Activated naive CD4-positive, alpha-beta T cell (primary cell): ENCODE measurements around the gene HSPB7.
"Not testable (repeated sequence)": the region's sequence is repeated elsewhere in the genome, so short reads cannot be mapped to it uniquely, and the experiment has no call there.

Source experiments
- DNase-seq, 4 experiments: peaks; one replicate each; lab custom pipeline; 2025; lab: John Stamatoyannopoulos, UW

The HSPB7 gene

DNA sequence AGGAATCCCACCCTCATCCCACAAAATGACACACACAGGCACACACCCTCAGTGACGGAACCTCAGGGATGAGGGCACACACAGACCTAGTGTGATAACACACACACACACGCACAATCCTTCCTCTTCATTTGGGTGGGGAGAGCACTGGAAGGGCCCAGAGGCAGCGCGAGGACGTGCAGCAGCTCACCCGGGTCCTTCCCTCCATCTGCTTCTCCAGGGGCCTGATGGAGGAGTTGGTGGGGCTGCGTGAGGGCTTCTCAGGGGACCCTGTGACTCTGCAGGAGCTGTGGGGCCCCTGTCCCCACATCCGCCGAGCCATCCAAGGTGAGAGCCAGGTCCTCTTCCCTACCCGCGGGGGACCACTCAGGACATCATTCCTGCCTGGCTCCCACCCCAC lies 4.5 kb upstream of the HSPB7 start:
- no peak for DNase-seq

DNA sequence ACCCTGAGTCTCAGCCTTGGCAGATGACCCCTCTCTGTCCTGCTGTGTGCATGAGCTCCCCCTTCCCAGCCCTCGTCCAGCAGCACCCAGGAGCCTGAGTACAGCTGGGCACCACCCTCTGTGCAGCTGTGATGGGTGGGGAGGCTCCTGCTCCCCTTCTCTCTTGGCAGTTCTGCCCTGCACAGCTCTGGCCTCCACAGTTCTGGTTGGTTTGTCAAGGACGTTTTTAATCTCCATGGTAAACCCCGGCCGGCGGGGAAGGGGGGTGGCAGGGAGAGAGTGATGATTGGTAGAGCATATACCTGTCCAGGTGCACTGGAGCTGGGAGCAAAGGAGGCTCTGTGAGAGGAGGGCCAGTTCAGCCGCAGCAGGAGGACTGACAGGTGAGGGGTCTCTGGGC lies 3.8 kb upstream of the HSPB7 start, which contains the start of gene CLCNKA:
CLCNKA (plus strand) TSS at position 356 of the 400 bp plus-strand sequence. CDS start 584 bp downstream, outside the sequence.
- no peak for DNase-seq

DNA sequence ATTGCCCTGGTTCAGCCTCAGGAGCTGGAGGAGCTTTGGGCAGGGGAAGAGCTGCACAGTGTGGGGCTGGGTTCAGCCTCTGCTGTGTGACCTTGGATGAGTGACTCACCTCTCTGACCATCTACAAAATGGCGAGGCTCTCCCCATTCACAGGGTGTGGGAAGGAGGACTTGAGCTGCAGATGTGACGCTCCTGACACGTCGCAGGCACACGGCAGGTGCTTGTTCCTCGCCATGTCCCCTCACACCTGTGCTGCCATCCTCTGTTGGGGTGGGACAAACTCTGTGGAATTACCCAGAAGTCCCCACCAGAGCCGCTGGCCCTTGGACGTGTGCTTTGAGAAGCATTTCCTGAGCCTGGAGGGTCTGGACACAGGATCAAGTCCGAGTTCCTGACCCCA lies 3.0 kb upstream of the HSPB7 start:
- DNase-seq, result not testable (repeated sequence)

DNA sequence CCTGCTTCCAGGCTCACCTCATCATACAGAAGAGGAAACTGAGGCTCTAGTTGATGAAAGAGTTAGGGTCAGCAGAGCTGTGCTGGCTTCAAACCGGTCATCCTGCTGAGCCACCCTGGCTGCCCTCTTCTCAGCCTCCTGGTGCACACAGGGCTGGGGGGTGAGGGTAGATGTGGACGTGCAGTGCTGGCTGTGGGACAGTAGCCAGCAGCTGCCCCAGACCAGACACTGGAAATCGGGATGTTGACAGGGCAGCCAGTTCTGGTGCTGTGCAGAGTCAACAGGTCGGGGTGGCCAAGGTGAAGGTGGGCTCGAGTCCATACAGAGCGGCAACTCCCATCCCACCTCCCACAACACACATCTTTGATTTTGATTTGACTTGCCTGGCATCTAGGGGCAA lies 2.5 kb upstream of the HSPB7 start:
- no peak for DNase-seq

DNA sequence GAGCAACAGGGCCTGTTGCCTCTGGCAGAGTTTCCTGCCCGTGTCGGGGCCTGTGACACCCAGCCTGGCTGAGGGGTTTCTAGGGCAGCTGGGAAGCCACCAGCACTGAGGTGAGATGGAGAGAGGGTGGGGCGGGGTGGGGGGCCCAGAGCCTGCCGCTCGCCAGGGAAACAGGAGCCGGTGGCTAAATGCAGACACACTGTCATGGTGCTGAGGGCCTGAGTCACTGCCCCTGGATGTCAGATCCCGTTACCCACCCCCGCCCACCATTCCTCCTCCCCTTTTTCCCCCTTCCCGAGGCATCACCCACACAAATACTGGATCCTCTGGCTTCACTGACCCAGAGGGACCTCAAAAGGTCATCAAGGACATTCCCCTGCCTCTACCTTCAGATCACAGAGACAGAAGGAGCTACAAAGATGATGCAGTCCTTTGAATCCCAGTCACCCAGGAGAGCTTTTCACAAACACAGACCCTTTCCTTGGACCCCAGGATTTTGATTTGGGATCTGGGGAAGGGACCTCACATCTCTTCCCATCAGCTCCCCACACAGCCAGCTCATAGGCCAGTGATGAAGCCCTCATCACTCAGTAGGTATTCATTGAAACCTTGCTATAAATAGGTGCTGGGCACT lies 1.9 kb upstream of the HSPB7 start:
- DNase-seq, result no peak

DNA sequence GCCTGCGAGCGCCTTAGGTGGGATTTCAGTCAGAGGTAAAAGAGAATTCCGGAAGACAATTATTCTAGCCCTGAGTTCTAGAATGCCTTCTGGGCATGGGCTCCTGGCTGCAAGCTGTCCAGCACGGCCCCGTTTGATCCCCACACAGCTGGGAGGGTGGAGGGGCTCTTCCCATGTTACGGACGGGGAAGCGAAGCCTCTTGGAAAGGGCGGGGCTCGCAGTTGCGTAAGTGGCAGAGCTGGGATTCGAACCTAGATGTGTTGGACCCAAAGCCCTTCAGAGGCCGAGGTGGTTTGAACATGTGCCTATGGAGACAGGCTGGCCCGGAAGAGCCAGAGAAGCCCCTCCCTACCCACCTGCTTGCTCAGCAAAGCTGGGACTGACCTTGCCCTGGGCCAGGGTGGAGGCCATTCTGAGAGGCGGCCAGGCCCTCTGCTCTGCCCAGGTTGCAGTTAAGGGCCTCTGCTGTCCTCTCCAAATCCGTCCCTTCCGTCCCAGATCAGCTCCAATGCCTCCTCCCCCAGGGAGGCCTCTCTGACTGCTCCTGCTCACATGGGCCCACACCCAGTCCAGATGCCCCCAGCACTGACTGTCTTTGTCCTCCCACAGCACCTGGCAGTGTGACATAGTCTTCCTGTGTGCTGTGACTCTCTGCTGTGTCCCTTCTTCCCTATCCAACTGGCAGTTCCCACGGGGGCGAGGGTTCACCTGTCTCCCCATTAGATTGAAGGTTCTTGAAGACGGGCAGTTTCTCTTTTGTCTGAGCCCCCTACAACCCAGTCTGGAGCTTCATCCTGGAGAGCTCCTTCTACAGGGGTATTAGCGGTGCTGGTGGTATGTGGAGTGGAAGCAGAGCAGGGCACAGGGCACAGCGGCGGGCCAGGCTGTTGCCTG lies 1.2 kb upstream of the HSPB7 start:
- no peak for DNase-seq

DNA sequence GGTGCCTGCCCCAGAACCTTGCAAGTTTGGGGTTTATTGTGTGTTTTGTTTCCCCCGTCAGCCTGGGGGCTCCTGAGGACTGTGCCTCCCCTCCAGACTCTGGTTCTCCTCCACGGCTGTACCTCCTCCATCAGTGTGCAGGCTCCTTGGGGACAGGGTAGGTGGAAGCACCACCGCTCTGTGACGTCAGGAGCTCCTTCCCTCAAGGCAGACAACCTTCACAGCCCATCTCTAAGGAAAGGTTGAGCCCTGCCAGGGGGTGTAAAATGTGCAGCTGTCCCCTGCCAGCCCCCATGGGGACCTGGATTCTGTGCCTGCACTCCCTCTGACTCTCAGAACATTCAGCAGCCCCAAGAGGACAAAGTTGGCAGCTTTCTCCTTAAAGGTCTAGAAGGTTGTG lies 465 bp upstream of the HSPB7 start:
- no peak for DNase-seq

DNA sequence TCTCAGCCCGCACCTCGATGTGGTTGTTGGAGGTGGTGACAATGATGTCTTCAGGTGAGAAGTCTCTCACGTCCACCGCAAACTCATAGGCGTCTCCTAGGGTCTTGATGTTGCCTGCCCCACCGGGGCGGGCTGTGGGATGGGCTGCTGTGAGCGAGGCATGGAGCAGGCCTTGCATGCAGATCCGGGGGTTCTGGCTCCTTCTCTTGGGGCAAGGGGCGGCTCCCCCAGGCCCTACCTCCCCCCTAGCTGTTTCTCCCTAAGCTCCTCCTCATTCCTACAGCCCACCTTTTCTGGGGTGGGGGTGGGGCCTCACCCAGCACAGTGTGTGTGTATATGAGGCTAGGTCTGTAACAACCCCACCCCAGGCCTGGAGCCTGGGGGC lies 775 bp downstream of the HSPB7 start:
- DNase-seq, result no peak

DNA sequence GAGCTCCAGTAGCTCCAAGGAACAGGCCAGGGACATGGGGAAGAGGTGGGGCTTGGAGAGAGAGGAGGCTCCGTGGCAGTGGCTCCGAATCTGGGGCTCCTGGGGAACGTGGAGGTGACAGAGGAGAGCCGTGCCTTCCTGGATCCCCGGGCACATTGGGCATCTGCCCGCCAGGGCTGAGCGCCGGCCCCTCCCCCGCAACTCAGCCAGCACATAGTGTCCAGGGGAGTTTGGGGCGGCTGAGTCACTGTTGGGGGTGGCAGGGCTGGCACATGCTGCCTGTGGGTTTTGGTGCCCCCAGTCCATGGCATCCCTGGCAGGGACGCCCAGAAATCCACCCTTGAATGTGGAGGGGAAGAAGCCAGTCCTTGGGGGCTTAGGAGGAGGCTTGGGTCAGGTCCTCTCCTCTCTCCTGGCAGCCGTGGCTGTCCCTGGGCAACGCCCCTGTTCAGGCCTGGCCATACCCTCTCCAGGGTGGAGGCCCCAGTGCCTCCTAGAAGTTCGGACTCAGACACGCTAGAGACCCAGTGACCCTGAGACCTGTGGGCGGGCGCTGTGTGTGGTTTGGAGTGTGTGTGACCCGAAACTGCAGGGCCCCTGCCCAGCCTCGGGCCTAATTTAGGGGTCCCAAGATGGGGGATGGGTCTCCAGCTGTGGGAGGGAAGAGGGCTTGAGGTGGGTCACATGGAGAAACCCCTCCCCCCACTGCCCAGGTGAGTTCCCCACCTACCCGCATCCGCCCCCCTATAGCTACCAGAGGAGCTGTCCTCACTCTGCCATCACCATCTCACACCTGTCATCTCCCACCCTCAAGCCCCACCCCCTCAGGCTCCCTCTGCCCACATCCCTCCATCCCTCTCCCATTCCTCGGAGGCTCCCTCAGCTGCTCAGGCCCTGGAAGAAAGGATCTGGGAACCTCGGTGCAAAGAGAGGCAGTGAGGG lies 1.6 kb downstream of the HSPB7 start:
- no peak for DNase-seq

DNA sequence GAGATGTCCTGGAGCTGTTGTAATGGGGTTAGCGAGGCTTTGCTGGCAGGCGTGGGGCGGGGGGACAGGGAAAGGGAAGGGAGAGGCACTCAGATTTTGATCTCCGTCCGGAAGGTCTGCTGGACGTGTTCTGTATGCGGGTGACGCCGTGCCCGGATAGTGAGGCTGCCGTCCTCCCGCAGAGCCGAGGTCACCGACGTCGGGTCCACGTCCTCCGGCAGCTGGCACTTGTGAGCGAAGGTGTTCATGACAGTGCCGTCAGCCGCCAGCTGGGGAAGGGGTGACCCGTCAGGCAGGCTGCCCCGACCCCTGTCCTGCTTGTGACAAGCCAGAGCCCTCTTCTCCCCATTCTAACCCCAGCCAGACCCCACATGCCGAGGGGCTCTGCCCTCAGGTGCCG lies 2.4 kb downstream of the HSPB7 start:
- DNase-seq, result no peak

DNA sequence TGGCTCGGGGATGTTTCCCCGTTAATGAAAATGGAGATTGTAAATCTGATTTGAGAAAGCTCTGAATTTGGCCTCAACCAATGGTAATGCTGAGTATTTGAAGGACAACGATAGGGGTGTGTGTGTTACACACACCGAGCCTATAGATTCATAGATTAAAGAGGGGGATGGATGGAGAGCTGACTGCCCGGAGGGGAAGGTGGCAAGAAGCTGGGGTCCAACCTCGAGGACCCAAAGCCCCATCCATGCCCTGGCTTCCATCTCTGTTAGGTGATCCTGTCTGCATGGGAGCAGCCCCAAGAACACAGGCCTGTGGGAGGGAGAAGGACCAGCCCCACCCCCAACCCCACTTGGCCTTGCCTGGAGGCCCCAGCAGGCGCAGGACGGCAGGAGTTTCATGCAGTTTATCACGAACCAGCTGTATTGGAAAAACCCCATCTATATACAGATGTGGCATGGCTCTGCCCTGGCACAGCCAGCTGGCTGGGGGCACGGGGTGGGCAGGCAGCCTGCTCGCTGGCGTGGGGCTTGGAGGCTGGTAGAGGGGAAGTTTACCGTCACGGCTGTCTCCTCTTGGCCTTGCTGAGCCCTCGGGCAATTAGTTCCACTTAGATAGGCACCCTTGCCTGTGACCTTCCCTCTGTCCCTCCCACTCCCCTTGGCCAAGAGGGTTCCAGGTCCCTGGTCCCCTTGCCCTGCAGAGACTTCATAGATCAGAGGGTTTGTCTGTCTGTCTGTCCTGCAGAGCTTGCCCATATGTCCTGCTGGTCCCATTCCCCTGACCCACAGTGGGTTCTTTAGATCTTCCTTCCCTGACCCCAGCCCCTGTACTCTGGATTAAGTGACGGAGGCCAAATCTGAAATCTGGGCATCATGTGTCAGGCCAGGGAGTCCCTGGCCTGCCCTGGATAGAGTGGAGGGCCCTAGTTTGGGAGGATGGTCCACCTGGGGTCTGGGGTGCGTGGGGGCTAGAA lies 3.0 kb downstream of the HSPB7 start:
- DNase-seq, result no peak

DNA sequence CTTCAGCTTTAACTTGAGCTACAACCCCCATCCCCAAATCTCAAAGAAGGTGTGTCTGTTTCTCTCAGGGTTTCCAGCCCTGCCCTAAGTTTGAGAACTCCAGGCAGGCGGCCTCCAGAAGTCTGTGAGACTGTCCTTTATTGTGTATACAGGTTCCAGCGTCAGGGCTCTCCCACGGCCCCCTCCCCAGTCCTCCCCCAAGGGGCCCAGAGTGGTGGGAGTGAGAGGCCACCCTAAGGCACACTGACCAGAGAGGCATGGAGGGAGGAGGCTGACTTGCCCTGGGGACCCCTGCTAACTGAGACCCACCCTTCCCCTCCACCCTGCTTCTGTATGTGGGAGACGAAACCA lies 4.0 kb downstream of the HSPB7 start:
- no peak for DNase-seq

DNA sequence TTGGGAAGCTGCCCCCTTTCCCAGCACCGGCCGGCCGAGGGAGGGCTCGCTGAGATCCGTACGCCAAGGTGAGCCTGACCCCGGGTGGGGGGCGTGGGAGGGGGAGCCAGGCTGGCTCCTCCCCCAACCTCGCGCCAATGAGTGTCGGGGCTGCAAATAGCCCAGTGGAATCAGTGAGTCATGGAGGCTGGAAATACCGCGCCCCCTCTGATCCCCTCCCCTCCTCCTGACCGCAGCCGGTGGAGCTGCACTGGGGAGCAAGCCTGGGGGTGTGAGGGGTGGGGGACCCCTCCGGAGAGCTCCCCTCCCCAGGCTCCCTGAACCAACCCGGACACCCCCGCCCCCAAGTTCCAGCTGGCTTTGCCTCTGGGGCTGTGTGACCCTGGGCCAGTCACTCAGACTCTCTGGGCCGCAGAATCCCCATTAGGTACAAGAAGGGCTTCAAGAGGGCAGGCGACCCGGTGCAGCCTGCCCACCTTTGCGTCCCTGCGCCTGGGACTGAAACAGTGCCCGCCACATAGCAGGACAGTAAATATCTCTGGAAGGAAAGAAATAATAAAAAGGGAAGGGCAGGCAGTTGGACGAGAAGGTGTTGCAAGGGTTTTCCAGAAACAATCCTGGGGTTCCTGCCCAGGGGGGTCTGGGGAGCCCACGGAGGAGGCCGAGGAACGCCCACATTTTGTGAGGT lies 4.5 kb downstream of the HSPB7 start:
- peak in 2 of 4 experiments; percentile 6 to 14 for DNase-seq

DNA sequence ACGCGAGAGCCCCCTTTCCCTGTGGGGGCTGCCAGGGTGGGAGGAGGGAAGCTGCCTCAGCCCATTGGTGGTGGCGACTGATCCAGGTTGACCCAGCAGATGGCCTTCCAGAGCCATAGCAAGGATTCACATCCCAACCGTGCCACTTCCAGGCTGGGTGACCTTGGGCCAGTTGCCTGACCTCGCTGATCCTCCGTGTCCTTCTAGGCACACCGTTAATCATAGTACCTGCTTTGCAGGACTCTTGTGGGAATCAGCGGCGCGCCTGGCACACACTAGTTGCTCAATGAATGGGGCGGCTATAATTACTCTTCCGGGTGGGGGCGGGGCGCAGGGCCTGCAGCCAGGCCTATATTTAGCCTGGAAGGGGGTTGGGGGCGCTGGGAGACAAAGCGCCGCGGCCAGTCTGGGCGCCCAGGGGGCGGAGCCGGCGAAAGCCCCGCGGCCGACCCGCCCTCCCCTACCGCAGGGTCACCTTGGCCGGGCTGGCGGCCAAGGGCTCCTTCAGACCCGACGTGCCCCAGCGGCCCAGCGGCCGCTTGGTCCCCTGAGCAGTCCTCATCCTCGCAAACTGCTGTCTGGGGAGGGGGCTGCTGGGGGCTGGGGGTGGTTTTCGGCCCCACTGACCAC lies 5.1 kb downstream of the HSPB7 start:
- peak in 1 of 4 experiments; percentile 37 for DNase-seq

DNA sequence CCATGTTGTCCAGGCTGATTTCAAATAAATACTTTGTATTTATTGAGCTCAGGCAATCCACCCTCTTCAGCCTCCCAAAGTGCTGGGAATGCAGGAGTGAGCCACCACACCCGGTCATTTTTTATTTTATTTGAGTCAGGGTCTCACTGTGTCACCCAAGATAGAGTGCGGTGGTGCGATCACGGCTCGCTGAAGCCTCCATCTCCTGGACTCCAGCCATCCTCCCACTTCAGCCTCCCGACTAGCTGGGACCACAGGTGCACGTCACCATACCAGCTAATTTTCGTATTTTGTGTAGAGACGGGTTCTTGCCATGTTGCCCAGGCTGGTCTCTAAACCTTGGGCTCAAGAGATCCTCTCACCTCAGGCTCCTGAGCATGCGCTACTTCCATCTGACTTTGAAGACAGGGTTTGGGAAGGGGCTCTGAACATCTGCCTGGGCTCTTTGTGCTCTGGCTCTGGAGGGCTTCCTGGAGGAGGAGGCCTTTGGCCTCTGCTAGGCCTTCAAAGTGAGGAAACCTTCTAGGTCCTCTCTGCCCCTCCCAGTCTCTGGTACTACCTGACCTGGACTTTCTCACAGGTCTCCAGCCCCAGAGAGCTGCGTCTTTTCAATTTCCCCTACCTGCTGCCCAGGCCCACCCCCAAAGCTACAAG lies 5.8 kb downstream of the HSPB7 start:
- DNase-seq, result no peak

DNA sequence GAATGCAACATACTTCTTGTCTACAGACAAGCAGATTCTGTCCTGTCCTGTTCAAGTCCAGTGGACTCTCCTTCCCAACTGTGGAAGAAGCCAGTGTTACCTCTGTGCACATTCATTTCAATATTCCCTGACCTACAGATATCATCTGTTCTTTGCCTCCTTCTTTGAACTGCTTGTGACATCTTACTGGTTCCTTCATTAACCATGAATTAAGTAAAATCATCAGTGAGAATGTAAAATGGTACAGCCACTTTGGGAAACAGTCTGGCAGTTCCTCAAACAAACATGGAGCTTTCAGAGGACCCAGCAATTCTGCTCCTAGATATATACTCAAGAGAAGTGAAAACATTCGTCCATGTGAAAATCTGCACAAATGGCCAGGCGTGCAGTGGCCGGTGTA lies 7.0 kb downstream of the HSPB7 start:
- DNase-seq, result no peak

DNA sequence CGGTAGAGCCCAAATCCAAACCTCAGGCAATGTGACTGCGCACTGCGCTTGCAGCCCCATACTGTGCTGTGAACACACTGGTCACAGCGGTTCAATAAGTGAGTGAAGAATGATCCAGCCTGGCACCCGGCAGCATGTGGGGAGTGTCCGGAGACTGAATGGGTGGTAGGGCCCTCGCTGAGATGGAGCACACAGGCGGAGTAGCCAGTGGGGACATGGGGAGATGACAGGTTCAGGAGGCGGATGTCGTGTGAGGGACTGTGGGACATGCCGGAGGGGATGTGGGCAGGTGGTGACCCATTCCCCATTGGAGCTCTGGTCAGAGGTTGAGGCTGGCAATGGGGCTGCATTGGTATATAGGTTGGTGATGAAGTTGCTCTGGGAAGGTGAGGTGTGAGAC lies 8.2 kb downstream of the HSPB7 start:
- DNase-seq, result no peak

DNA sequence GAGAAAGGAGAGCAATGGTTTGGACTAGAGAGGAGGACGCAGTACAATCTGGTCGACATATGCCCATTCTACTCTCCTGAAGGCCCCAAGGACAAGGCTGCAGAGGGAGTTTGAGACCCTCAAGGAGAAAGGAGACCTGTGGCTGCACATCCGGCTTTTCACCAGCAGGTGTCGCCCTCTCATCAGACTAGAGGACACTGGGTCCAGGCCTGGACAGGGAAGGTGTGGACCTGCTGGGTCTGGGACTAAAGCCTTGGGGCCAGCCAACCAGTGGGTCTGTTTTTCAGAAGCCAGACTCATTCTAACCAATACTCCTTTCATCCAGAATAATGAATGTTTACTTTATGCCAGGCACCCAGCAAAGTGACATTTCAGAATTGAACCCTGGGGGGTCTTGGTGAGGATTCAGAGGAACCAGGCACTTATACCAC lies 8.8 kb downstream of the HSPB7 start:
- peak; percentile 52 to 72 (median 66) for DNase-seq

DNA sequence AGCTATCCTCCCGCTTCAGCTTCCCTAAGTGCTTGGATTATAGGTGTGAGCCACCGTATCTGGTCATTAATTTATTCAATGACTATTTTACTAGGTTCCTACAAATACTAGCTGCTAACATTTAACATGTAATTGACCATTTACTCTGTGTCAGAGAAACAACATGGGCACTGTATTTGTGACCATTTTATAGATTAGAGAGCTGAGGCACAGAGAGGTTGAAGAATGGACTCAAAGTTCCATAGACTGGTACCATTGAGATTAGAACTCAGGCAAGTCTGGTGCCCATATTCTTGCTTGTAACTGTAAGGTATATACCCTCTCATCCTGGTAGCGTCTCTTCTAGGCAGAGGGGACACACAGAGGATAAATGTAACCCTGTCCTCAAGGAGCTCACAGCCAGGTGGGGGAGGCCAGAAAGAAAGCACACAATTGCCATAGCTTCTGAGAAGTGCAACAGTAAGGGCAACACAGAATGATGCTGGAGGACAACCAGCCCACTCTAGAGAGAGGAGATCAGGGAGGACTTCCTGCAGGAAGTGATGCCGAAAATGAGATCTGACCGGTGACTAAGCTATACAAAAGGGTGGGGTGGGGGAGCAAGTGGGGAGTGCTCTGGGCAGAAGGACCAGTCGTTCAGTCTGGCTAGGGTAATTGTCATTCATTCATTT lies 10.0 kb downstream of the HSPB7 start:
- no peak for DNase-seq
